RWPE2 (cell line): ENCODE data around the gene ZCWPW2.

Experiments used
- ATAC-seq: fragments of 200-7000 bp; cut with Tn5 transposase; 3 replicates; pipeline ENCODE4 v1.9.1; 2021; ENCODE audit warnings: low read depth
- DNase-seq: peaks from one replicate; pipeline ENCODE4 v3.0.0-alpha.2; 2020; ENCODE audit warnings: low spot score
- H3K27ac ChIP-seq: fragments of 450-650 bp; 2 replicates; pipeline ENCODE4 v1.5.1; 2017; ENCODE audit warnings: mild to moderate bottlenecking; ENCODE audit not compliant: poor library complexity, severe bottlenecking
- H3K27me3 ChIP-seq: fragments of 250-450 bp; sonication (Bioruptor Pico); 2 replicates; pipeline ENCODE4 v1.5.1; 2021; ENCODE audit warnings: mild to moderate bottlenecking, moderate library complexity; ENCODE audit not compliant: insufficient read depth, poor library complexity, severe bottlenecking
- H3K36me3 ChIP-seq: fragments of 250-450 bp; sonication (Bioruptor Pico); 2 replicates; pipeline ENCODE4 v1.5.1; 2020; ENCODE audit warnings: low read depth, mild to moderate bottlenecking, moderate library complexity
- H3K4me1 ChIP-seq: fragments of 250-450 bp; sonication (Bioruptor Pico); 2 replicates; pipeline ENCODE4 v1.5.1; 2021; ENCODE audit warnings: mild to moderate bottlenecking, moderate library complexity; ENCODE audit not compliant: insufficient read depth, poor library complexity, severe bottlenecking
- H3K4me3 ChIP-seq: fragments of 250-450 bp; sonication (Bioruptor Pico); 2 replicates; pipeline ENCODE4 v1.5.1; 2021; ENCODE audit warnings: mild to moderate bottlenecking, moderate library complexity; ENCODE audit not compliant: severe bottlenecking
- H3K9me3 ChIP-seq: fragments of 250-450 bp; sonication (Bioruptor Pico); 2 replicates; pipeline ENCODE4 v1.5.1; 2021; ENCODE audit warnings: mild to moderate bottlenecking, moderate library complexity; ENCODE audit not compliant: severe bottlenecking
- CTCF ChIP-seq: fragments of 450-650 bp; IDR thresholded peaks from one replicate; pipeline ENCODE4 v1.5.1; 2017; ENCODE audit warnings: mild to moderate bottlenecking, moderate library complexity; ENCODE audit not compliant: poor library complexity, severe bottlenecking

The ZCWPW2 gene

DNA sequence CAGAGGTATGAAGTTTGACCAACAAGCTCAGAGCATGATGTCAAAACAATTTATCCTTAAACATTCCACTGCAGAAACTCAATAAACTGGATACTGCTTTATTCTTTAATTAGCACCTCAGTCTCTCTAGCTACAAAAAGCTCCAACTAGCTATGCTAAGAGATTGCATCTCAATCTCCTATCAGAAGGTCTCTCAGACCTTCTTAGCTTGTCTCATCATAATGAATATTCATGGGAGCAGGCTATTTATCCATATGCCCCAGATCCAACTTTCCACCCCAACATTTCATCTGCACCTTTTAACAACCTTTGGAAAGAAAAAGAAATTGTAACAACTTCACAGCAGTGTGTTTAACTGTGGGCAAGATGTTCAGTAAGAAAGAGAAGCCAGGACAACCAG, 11.3 kb upstream of the ZCWPW2 start:
- peaks cover 7% of the 10 kb centered on the region for H3K4me1 ChIP-seq
- no peak overlapping the region for H3K27ac ChIP-seq
- H3K27me3 ChIP-seq, result no peaks in the 10 kb centered on the region
- no peak for TF ChIP-seq CTCF
- DNase-seq, result no peak
- peaks cover 93% of the 10 kb centered on the region for H3K36me3 ChIP-seq
- H3K4me3 ChIP-seq, result no peak overlapping the region
- no peaks in the 10 kb centered on the region for H3K9me3 ChIP-seq
- no peak for ATAC-seq

GRCh38 chr3:28343144-28343543, 5.4 kb upstream of the ZCWPW2 start:
- Histone ChIP-seq H3K27me3 (no peaks in the 10 kb centered on the region), H3K4me1 (peaks cover 50% of the 10 kb centered on the region), H3K9me3 (no peaks in the 10 kb centered on the region), H3K4me3 (no peak overlapping the region), H3K36me3 (peaks cover 49% of the 10 kb centered on the region), H3K27ac (peak overlapping the region; percentile 31)
- DNase-seq, result no peak
- TF ChIP-seq CTCF, result no peak
- ATAC-seq, result no peak

GRCh38 chr3:28345690-28346089, 2.8 kb upstream of the ZCWPW2 start:
- Histone ChIP-seq H3K27ac (peak overlapping the region; percentile 92), H3K4me1 (peaks cover 57% of the 10 kb centered on the region), H3K4me3 (no peak overlapping the region), H3K9me3 (no peaks in the 10 kb centered on the region), H3K27me3 (no peaks in the 10 kb centered on the region), H3K36me3 (peaks cover 24% of the 10 kb centered on the region)
- ATAC-seq (no peak), DNase-seq (no peak)
- no peak for TF ChIP-seq CTCF

GRCh38 chr3:28347374-28348264, 902 bp upstream of the ZCWPW2 start:
- no peak for DNase-seq

More at GRCh38 chr3:28347374-28348264, 902 bp upstream of the ZCWPW2 start:
- H3K9me3 ChIP-seq, result no peaks in the 10 kb centered on the region
- no peak for TF ChIP-seq CTCF
- peaks cover 16% of the 10 kb centered on the region; the same call in 1 of the 2 replicates for H3K36me3 ChIP-seq
- H3K4me3 ChIP-seq, result peak overlapping the region; percentile 55
- H3K4me1 ChIP-seq, result peaks cover 49% of the 10 kb centered on the region
- no peaks in the 10 kb centered on the region for H3K27me3 ChIP-seq
- ATAC-seq, result peak; percentile 20; the same call in 2 of the 3 replicates
- peak overlapping the region; percentile 92 for H3K27ac ChIP-seq
